GF-D8 (cell line): Measurements from ENCODE around the gene RBM28.
A peak's percentile ranks its signal among the peaks of the same experiment; 100 is the strongest.

Source experiments
- DNase-seq: peaks from one replicate; lab custom pipeline; 2025; lab: John Stamatoyannopoulos, UW

The RBM28 gene

GRCh38 chr7:128374041-128374440 lies 30.3 kb upstream of the RBM28 start:
- no peak for DNase-seq

- DNase-seq = no peak
Observed at GRCh38 chr7:128373606-128374005, 29.9 kb upstream of the RBM28 start.

- no peak for DNase-seq
Observed at GRCh38 chr7:128370491-128370890, 26.8 kb upstream of the RBM28 start.

- DNase-seq = no peak
Observed at GRCh38 chr7:128366986-128367385, 23.3 kb upstream of the RBM28 start.

- no peak for DNase-seq
Observed at GRCh38 chr7:128366300-128366699, 22.6 kb upstream of the RBM28 start.

GRCh38 chr7:128365432-128365831 lies 21.7 kb upstream of the RBM28 start:
- DNase-seq = no peak

GRCh38 chr7:128364166-128364870 lies 20.6 kb upstream of the RBM28 start:
- no peak for DNase-seq

- DNase-seq = no peak
Observed at GRCh38 chr7:128363261-128363721, 19.6 kb upstream of the RBM28 start.

GRCh38 chr7:128362670-128363069 lies 19.0 kb upstream of the RBM28 start:
- DNase-seq = no peak

GRCh38 chr7:128361411-128362379 lies 18.0 kb upstream of the RBM28 start, which contains the start of gene PRRT4:
Gene PRRT4, minus strand, starts transcription at chr7:128361690.
- peak; percentile 52 for DNase-seq

- DNase-seq = no peak
Observed at GRCh38 chr7:128360359-128360678, 16.6 kb upstream of the RBM28 start.

GRCh38 chr7:128359939-128360338 lies 16.2 kb upstream of the RBM28 start:
- DNase-seq = no peak

GRCh38 chr7:128359336-128359735 lies 15.6 kb upstream of the RBM28 start:
- DNase-seq = no peak

- DNase-seq = peak; percentile 80
Observed at GRCh38 chr7:128358233-128358632, 14.5 kb upstream of the RBM28 start.

- DNase-seq = no peak
Observed at GRCh38 chr7:128357217-128357613, 13.5 kb upstream of the RBM28 start.

GRCh38 chr7:128356546-128357216 lies 13.0 kb upstream of the RBM28 start:
- DNase-seq = no peak

GRCh38 chr7:128353610-128354009 lies 9.9 kb upstream of the RBM28 start:
- DNase-seq = no peak

GRCh38 chr7:128353189-128353588 lies 9.5 kb upstream of the RBM28 start:
- no peak for DNase-seq

- DNase-seq = no peak
Observed at GRCh38 chr7:128352636-128353035, 8.9 kb upstream of the RBM28 start.

GRCh38 chr7:128352153-128352537 lies 8.4 kb upstream of the RBM28 start:
- DNase-seq = no peak

GRCh38 chr7:128351296-128352152 lies 7.8 kb upstream of the RBM28 start:
- no peak for DNase-seq
